ENCODE measurements around the gene GLI3.

DNA sequence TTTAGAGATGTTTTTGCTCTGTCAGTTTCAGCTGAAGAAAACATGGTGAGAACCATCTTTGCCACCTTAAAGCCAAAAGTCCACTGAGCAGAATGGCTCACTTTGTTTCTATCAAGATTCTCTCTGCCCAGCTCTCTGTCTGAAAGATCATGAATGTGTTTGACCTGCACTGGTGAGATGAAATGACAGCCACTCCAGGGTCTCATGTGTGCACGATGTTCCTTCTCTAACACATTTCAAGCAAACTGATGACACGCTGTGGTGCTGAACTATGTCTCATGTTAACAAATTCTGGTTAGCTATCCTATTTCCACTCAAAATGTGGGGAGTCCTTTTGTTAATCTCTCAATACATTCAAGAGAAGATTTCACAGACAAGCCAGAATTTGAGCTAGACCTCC, 260.6 kb downstream of the GLI3 start:
- TF ChIP-seq RAD21 (IDR thresholded peaks at IDR 0.05 in 1 of 2, conservative IDR thresholded peaks at IDR 0.05 in 1 of 2; ENCODE audit: low read depth in 2 of 2, low read length in 2 of 2) (no peak), POLR2A (IDR thresholded peaks at IDR 0.05; ENCODE audit: control extremely low read depth in 1 of 2, low read depth in 2 of 2, low read length in 2 of 2) (no peak)
- TF ChIP-seq, protein P1, sequence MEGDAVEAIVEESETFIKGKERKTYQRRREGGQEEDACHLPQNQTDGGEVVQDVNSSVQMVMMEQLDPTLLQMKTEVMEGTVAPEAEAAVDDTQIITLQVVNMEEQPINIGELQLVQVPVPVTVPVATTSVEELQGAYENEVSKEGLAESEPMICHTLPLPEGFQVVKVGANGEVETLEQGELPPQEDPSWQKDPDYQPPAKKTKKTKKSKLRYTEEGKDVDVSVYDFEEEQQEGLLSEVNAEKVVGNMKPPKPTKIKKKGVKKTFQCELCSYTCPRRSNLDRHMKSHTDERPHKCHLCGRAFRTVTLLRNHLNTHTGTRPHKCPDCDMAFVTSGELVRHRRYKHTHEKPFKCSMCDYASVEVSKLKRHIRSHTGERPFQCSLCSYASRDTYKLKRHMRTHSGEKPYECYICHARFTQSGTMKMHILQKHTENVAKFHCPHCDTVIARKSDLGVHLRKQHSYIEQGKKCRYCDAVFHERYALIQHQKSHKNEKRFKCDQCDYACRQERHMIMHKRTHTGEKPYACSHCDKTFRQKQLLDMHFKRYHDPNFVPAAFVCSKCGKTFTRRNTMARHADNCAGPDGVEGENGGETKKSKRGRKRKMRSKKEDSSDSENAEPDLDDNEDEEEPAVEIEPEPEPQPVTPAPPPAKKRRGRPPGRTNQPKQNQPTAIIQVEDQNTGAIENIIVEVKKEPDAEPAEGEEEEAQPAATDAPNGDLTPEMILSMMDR (IDR thresholded peaks at IDR 0.05; ENCODE audit: control extremely low read depth in 1 of 3, insufficient read depth in 1 of 3, low read depth in 1 of 3, low read length in 3 of 3) = no peak
